Rectal smooth muscle tissue (tissue), 1 donor: ENCODE measurements around the gene KRT81.
"Not testable (repeated sequence)": the region's sequence is repeated elsewhere in the genome, so short reads cannot be mapped to it uniquely, and the experiment has no call there.

Experiments
- H3K27ac ChIP-seq: one replicate; pipeline ENCODE4 v1.7.0; 2013; ENCODE audit warnings: low read depth, low read length, inconsistent platforms
- H3K27me3 ChIP-seq: one replicate; pipeline ENCODE4 v1.7.0; 2013; ENCODE audit warnings: low read length; ENCODE audit not compliant: control insufficient read depth, insufficient read depth
- H3K36me3 ChIP-seq: one replicate; pipeline ENCODE4 v1.7.0; 2013; ENCODE audit warnings: low read length; ENCODE audit not compliant: control insufficient read depth, insufficient read depth
- H3K4me1 ChIP-seq: one replicate; pipeline ENCODE4 v1.7.0; 2013; ENCODE audit warnings: low read length; ENCODE audit not compliant: control insufficient read depth, insufficient read depth
- H3K4me3 ChIP-seq: one replicate; pipeline ENCODE4 v1.7.0; 2013; ENCODE audit warnings: low read length
- H3K9ac ChIP-seq: one replicate; pipeline ENCODE4 v1.7.0; 2013; ENCODE audit warnings: low read length

Gene KRT81

DNA sequence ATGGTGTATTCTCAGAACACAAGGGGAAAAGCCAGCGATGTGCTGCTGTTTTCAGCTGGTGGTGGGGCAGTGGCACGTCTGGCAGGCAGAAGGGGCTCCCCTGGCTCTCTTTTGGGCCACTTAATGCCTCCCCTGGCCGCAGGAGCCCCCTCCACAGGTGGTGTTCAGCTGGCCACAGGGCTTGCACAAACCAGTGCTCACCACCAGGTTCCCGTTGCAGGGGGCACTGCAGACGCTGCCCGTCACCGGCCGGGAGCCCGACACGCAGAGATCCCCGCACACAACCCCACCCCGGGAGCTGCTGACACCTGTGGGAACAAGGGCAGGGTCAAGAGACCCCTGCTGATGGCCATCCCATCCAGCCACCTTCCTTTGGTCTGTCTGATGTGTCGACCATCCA, 23.2 kb upstream of the KRT81 start:
- peaks cover 4% of the 10 kb centered on the region for H3K27me3 ChIP-seq
- no peak overlapping the region for H3K4me3 ChIP-seq
- H3K36me3 ChIP-seq, result no peaks in the 10 kb centered on the region
- H3K9ac ChIP-seq, result no peak overlapping the region
- peaks cover 6% of the 10 kb centered on the region for H3K4me1 ChIP-seq
- no peak overlapping the region for H3K27ac ChIP-seq

DNA sequence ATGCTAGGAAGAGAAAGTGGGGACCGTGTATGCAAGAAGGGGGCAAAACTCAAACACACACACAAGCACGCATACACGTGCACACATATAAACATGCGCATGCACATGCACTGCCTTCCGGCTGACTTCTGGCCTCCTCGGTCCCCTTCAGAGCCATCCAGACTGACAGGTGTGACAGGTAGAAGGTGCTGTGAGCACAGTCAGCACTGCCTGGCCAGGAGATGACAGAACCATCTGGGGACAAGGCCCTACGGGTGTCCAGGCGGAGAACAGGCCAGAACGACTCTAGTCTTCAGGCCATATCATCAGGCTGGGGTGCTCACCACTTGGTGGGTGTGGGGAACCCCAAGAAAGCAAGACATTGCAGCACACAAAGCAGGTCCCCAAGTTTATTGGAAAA, 22.6 kb upstream of the KRT81 start:
- Histone ChIP-seq H3K27ac (no peak overlapping the region), H3K27me3 (peaks cover 6% of the 10 kb centered on the region), H3K9ac (no peak overlapping the region), H3K36me3 (no peaks in the 10 kb centered on the region), H3K4me1 (peaks cover 6% of the 10 kb centered on the region), H3K4me3 (no peak overlapping the region)

DNA sequence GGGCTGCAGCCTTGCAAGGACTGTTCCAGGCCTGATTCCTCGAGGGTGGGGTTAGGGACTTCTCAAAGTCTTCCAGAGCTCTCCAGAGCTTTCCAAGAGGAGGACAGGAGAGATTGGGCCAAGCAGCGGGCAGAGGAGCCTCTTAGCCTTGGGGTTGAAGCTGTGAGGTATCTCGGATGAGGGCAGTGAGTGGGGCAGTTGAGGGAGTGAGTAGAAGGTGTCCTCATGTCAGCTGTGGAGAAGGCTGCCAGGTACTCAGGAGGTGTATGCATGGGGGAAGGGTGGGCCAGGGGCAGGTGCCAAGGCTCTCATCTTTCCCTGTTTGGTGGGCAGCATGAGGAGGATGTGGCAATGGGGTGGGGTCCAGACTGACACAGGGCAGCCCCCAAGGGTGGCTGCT, 22.1 kb upstream of the KRT81 start:
- Histone ChIP-seq H3K27ac (no peak overlapping the region), H3K4me3 (no peak overlapping the region), H3K27me3 (peaks cover 6% of the 10 kb centered on the region), H3K4me1 (peaks cover 6% of the 10 kb centered on the region), H3K9ac (no peak overlapping the region), H3K36me3 (no peaks in the 10 kb centered on the region)

DNA sequence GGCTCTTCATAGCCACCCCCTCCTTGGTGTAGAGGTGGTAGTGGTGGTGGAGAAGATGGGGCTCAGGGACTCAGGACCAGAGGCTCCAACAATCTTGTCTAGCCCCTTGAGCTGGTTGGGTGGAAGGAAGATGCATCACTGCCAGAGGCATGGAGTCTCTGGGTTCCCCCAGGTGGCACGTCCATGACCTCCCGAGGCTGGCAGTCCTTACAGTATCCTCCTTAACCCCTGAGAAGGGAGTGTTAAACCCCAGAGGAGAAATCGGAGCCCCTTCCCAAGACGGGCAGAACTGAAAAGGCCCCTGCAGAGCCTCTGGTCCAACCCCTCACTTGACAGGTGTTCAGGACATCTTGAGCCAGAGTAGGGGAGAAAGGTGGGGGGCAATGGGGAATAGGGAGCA, 20.8 kb upstream of the KRT81 start:
- H3K4me1 ChIP-seq, result peaks cover 6% of the 10 kb centered on the region
- no peaks in the 10 kb centered on the region for H3K36me3 ChIP-seq
- no peak overlapping the region for H3K27ac ChIP-seq
- no peak overlapping the region for H3K9ac ChIP-seq
- peaks cover 6% of the 10 kb centered on the region for H3K27me3 ChIP-seq
- H3K4me3 ChIP-seq, result no peak overlapping the region

DNA sequence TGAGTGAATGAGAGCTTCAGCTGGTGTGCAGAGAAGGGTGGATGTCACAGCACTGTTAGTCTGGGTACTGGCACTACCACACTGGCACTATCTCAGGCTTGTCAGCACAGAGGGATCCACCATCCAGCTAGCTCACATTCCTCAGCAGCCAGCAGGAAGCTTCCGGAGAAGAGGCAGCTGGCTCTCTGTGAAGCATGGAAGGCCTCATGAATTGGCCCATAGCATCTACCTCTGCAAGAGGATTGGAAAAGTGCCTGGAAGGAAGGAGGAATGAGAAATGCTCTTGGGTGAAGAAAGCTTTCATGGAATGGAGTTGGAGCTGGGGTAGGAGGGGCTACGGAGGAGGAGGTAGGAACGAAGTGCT, 19.9 kb upstream of the KRT81 start:
- Histone ChIP-seq H3K36me3 (no peaks in the 10 kb centered on the region), H3K4me1 (peaks cover 6% of the 10 kb centered on the region), H3K4me3 (no peak overlapping the region), H3K9ac (no peak overlapping the region), H3K27me3 (peaks cover 6% of the 10 kb centered on the region), H3K27ac (no peak overlapping the region)

DNA sequence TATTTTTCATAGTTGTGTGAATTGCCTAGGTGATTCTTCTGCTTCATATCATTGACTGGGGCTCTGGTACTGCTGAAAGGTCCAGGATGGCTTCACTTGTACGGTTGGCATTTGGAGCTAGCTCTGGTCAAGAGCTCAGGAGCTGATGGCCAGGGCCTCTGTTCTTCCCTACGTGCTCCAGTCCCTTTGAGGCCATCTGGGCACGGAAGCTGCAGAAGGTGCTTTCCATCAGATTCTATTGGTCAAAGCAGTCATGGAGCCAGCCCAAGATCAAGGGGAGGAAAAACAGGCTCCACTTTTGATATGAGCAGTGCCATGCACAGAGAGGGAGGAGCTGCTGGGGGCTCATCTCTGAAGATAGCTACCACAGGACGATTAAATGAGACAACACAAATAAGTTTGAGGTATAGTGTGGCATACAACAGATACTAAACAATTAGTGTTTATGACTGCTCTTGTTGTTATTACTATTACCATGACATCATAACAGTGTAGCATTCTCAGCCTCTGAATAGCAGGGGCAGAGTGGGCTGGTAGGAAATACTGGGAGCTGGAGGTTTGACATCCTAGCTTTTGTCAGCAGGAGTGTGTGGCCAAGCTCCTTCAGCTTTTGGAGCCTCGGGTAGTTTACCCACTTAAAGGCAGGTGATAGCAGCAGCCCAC, 19.4 kb upstream of the KRT81 start:
- peaks cover 6% of the 10 kb centered on the region for H3K27me3 ChIP-seq
- no peak overlapping the region for H3K27ac ChIP-seq
- H3K9ac ChIP-seq, result no peak overlapping the region
- peaks cover 6% of the 10 kb centered on the region for H3K4me1 ChIP-seq
- no peaks in the 10 kb centered on the region for H3K36me3 ChIP-seq
- H3K4me3 ChIP-seq, result no peak overlapping the region

DNA sequence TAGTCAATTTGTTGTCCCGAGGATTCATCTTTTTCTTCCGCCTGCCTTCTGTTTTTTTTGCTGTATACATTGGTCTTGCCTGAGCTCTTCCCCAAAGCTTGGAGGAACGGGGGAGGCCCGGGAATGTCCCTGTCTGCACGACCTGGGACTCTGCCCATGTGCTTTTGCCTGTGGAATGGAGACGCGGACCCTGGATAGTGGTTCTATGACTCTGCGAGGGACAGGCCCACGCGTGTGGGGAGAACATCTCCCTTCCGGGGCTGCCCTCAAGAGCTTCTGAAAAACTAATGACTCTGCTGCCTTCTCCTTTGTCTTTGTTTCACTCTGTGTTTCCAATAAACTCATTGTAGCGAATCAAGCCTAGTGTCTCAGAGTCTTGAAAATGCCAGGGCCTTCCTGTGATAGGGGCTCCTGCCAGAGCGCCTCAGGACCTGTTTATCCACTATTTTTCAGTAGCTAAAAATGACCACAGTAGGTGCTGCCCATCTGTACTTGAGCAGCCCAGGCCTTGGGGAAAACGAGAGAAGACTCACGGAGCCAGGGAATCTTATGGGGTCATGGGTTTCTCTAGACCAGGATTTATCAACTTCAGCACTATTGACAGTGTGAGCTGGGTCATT, 17.6 kb upstream of the KRT81 start:
- no peaks in the 10 kb centered on the region for H3K36me3 ChIP-seq
- peak overlapping the region; percentile 38 for H3K27ac ChIP-seq
- H3K9ac ChIP-seq, result no peak overlapping the region
- H3K4me3 ChIP-seq, result peak overlapping the region; percentile 50
- H3K27me3 ChIP-seq, result peaks cover 6% of the 10 kb centered on the region
- H3K4me1 ChIP-seq, result peaks cover 6% of the 10 kb centered on the region

DNA sequence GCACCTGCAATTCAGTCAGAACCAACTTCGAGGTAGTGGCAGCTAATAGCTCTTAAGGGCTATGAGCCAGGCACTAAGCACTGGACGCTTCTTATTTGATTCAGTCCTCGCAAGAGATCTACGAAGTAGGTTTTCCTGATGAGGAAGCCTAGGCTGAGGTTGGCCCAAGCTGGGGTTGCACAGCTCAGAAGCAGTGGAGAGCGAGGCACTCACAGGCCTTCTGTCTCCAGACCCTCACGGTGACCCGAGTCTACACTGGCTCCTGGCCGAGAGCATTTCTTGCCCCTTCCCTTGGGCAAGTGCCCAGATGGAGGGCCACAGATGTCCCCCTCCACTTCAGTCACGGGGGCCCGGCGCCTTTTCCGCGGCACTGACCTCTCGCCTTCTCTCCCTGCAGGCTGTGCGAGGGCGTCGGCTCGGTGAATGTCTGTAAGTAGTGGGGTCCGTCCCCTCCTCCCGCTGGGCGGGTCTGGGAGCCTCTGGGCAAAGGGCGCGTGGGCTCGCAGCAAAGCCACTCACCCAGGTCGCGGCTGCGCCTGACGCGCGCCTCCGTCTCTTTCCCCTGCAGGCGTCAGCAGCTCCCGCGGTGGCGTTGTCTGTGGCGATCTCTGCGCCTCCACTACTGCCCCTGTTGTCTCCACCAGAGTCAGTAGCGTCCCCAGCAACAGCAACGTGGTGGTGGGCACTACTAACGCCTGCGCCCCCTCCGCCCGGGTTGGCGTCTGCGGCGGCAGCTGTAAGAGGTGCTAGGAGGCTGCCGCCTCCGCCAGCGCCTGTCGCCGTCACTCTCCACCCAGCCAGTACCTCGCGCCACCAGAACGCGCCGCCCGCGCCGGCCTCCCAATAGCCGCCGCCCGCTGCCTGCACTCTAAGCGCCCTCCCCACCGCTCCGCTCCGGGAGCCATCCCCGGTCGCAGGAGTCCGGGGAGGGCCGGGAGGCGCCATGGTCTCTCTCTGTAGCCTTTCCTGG, 16.8 kb upstream of the KRT81 start:
- Histone ChIP-seq H3K9ac (no peak overlapping the region), H3K4me1 (peaks cover 6% of the 10 kb centered on the region), H3K36me3 (no peaks in the 10 kb centered on the region), H3K27me3 (peaks cover 4% of the 10 kb centered on the region), H3K4me3 (peak overlapping the region; percentile 50), H3K27ac (peak overlapping the region; percentile 38)

DNA sequence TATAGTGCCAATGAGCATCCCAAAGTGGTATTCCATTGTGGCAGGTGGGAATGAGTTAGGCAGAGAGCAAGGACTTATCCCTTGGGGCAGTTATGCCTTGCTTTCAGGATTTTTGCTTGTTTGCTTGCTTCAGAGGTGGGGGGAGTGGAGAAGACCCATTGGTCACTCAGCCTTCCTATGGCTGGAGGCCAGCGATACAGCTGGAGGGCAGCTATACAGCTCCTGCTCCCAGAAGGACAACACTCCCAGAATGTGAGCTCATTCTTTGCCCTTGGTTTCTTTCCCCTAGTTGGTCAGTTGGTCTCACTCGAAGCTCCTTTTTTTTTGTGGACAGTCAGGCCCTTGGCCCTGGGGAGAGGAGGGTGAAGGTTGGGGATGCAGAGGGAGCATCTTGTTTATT, 15.4 kb upstream of the KRT81 start:
- H3K27ac ChIP-seq, result no peak overlapping the region
- peaks cover 4% of the 10 kb centered on the region for H3K27me3 ChIP-seq
- no peak overlapping the region for H3K4me3 ChIP-seq
- no peak overlapping the region for H3K9ac ChIP-seq
- peaks cover 6% of the 10 kb centered on the region for H3K4me1 ChIP-seq
- no peaks in the 10 kb centered on the region for H3K36me3 ChIP-seq

DNA sequence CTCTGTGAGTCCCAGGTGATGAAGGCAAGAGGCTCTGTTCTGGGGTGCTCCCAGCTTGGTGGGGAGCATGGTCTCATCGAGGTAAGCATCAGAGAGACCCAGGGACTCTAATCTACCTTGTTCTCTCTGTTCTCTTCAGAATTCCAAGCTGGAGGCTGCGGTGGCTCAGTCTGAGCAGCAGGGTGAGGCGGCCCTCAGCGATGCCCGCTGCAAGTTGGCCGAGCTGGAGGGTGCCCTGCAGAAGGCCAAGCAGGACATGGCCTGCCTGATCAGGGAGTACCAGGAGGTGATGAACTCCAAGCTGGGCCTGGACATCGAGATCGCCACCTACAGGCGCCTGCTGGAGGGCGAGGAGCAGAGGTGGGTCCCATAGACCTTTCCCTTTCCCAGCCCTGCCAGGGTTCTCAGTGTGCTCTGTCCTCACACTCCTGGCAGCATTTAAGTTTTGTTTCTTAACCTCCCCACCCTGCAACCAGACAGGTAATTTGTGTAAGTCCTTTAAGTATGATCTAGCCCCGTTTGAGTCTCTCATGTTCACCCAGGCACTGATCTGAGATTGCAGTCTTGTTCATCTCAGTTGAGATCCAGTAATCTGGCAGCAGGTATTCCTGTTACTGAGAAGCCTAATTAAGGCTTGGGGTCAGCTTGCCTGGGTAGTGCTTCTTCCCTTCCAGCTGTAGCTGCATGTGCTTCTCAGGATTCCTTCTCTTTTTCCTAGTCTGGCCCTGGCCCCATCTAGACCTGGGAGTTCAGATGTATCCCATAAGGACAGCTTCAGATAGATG, 14.8 kb upstream of the KRT81 start:
- Histone ChIP-seq H3K9ac (no peak overlapping the region), H3K27ac (no peak overlapping the region), H3K36me3 (no peaks in the 10 kb centered on the region), H3K4me1 (peaks cover under 1% of the 10 kb centered on the region), H3K27me3 (peaks cover 2% of the 10 kb centered on the region), H3K4me3 (no peak overlapping the region)

DNA sequence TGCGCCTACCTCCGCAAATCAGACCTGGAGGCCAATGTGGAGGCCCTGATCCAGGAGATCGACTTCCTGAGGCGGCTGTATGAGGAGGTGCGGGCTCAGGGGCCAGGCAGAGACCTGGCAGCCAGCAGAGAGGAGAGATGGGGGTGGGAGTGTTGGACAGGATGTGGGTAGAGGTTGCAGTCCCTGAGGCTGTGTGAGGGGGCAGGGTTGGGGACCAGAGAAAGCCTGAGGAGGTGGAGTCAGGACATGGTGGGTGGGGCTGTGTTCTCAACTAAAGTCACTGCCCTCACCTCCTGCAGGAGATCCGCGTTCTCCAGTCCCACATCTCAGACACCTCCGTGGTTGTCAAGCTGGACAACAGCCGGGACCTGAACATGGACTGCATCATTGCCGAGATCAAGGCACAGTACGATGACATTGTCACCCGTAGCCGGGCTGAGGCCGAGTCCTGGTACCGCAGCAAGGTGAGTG, 13.6 kb upstream of the KRT81 start:
- H3K27ac ChIP-seq, H3K9ac ChIP-seq, H3K27me3 ChIP-seq, H3K4me3 ChIP-seq, H3K4me1 ChIP-seq, H3K36me3 ChIP-seq: not testable (repeated sequence)
